NCI-H1694 treated with DMSO at 0.1 percent for 48 hours (cell line): ENCODE data around the gene MBP.
"Not testable (repeated sequence)": the region's sequence is repeated elsewhere in the genome, so short reads cannot be mapped to it uniquely, and the experiment has no call there.

ENCODE experiments used
- DNase-seq: peaks from one replicate; lab custom pipeline; 2025; lab: John Stamatoyannopoulos, UW

The MBP gene

GRCh38 chr18:77022556-77022955 lies 110.0 kb downstream of the MBP start:
- no peak for DNase-seq

- DNase-seq, result no peak
These were observed 110.5 kb downstream of the MBP start for GRCh38 chr18:77022116-77022515.

GRCh38 chr18:77021478-77021877 lies 111.1 kb downstream of the MBP start:
- DNase-seq, result not testable (repeated sequence)

- DNase-seq, result no peak
These were observed 111.5 kb downstream of the MBP start for GRCh38 chr18:77021075-77021474.

GRCh38 chr18:77020561-77020960 lies 112.0 kb downstream of the MBP start:
- no peak for DNase-seq

- no peak for DNase-seq
These were observed 112.9 kb downstream of the MBP start for GRCh38 chr18:77019641-77020040.

GRCh38 chr18:77018650-77019049 lies 113.9 kb downstream of the MBP start:
- not testable (repeated sequence) for DNase-seq

- DNase-seq, result no peak
These were observed 115.2 kb downstream of the MBP start for GRCh38 chr18:77017355-77017754.

- no peak for DNase-seq
These were observed 115.6 kb downstream of the MBP start for GRCh38 chr18:77016936-77017335.

GRCh38 chr18:77015771-77016710 lies 116.5 kb downstream of the MBP start:
- DNase-seq, result no peak

- no peak for DNase-seq
These were observed 117.4 kb downstream of the MBP start for GRCh38 chr18:77015169-77015568.

GRCh38 chr18:77014538-77014937 lies 118.0 kb downstream of the MBP start:
- DNase-seq, result no peak

- no peak for DNase-seq
These were observed 118.6 kb downstream of the MBP start for GRCh38 chr18:77013811-77014521.

- no peak for DNase-seq
These were observed 119.6 kb downstream of the MBP start for GRCh38 chr18:77012806-77013541.

- no peak for DNase-seq
These were observed 120.5 kb downstream of the MBP start for GRCh38 chr18:77012120-77012519.

GRCh38 chr18:77009675-77010074 lies 122.9 kb downstream of the MBP start:
- DNase-seq, result no peak

GRCh38 chr18:77008576-77009315 lies 123.8 kb downstream of the MBP start:
- no peak for DNase-seq

- no peak for DNase-seq
These were observed 124.6 kb downstream of the MBP start for GRCh38 chr18:77008006-77008405.

- no peak for DNase-seq
These were observed 125.3 kb downstream of the MBP start for GRCh38 chr18:77007251-77007650.

- DNase-seq, result no peak
These were observed 126.0 kb downstream of the MBP start for GRCh38 chr18:77006305-77007175.
